HUES6 (cell line): ENCODE data around the gene SLC12A1.

Experiments used
- H3K27ac ChIP-seq: 2 replicates; pipeline ENCODE4 v1.7.0; 2013; ENCODE audit warnings: low read depth, mild to moderate bottlenecking, low read length, inconsistent platforms
- H3K27me3 ChIP-seq: 2 replicates; pipeline ENCODE4 v1.6.1; 2013; ENCODE audit warnings: low read length; ENCODE audit not compliant: control insufficient read depth, insufficient read depth
- H3K36me3 ChIP-seq: 2 replicates; pipeline ENCODE4 v1.6.1; 2013; ENCODE audit warnings: low read length; ENCODE audit not compliant: control insufficient read depth, insufficient read depth
- H3K4me1 ChIP-seq: 2 replicates; pipeline ENCODE4 v1.6.1; 2013; ENCODE audit warnings: low read length; ENCODE audit not compliant: control insufficient read depth, insufficient read depth
- H3K4me3 ChIP-seq: 2 replicates; pipeline ENCODE4 v1.5.1; 2013; ENCODE audit warnings: low read depth, low read length
- H3K9ac ChIP-seq: one replicate; pipeline ENCODE4 v1.6.1; 2013; ENCODE audit warnings: mild to moderate bottlenecking, low read length
- H3K9me3 ChIP-seq: 2 replicates; pipeline ENCODE4 v1.6.1; 2013; ENCODE audit warnings: low read depth, low read length; ENCODE audit not compliant: control insufficient read depth, insufficient read depth

SLC12A1 gene

DNA sequence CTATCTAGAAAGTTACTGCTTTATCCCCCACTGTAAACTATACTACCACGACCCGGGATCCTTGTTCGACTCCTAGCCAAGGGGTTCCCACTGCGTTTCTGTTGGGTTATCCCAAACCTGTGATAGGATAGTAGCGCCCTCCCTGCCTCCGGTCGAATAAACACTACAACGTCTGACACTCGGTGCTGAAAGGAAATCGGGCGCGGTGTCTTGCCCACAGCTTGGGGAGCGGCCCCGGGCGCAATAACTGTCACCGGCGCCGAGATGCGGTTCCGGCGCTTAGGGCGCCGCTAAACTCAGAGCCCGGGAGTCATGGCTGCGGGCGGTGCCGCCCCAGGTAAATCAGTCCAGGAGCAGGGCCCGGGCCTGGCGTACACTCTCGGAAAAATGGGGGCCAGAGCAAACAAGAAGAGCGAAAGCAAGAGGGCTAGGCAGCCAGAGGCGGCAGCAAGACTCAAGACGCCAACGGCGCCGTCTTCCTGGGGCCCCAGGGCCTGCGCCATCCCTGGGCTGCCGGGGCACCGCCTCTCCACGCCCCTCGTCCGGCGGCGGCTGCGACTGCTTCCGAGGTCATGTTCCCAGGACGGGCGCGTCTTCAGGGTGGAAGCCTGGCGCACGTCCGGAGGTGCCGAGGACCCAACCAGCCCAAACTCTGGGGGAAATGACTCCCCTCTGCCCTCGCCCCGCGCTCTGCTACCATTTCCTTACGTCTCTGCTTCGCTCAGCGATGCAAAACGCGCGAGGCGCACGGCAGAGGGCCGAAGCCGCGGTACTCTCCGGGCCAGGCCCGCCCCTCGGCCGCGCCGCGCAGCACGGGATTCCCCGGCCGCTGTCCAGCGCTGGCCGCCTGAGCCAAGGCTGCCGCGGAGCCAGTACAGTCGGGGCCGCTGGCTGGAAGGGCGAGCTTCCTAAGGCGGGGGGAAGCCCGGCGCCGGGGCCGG lies 125.0 kb downstream of the SLC12A1 start, which contains the start of gene DUT:
Gene DUT (plus strand): TSS at position 575 of the 941 bp plus-strand sequence. CDS start 87 bp downstream, at position 662.
- no peaks in the 10 kb centered on the region for H3K27me3 ChIP-seq
- H3K36me3 ChIP-seq = peaks cover 17% of the 10 kb centered on the region
- peak within 1 kb of the TSS; percentile 99 for H3K9ac ChIP-seq
- H3K4me1 ChIP-seq = peaks cover 12% of the 10 kb centered on the region
- H3K27ac ChIP-seq = peak within 1 kb of the TSS; percentile 98
- peak within 1 kb of the TSS; percentile 98 for H3K4me3 ChIP-seq
- H3K9me3 ChIP-seq = no peaks in the 10 kb centered on the region

DNA sequence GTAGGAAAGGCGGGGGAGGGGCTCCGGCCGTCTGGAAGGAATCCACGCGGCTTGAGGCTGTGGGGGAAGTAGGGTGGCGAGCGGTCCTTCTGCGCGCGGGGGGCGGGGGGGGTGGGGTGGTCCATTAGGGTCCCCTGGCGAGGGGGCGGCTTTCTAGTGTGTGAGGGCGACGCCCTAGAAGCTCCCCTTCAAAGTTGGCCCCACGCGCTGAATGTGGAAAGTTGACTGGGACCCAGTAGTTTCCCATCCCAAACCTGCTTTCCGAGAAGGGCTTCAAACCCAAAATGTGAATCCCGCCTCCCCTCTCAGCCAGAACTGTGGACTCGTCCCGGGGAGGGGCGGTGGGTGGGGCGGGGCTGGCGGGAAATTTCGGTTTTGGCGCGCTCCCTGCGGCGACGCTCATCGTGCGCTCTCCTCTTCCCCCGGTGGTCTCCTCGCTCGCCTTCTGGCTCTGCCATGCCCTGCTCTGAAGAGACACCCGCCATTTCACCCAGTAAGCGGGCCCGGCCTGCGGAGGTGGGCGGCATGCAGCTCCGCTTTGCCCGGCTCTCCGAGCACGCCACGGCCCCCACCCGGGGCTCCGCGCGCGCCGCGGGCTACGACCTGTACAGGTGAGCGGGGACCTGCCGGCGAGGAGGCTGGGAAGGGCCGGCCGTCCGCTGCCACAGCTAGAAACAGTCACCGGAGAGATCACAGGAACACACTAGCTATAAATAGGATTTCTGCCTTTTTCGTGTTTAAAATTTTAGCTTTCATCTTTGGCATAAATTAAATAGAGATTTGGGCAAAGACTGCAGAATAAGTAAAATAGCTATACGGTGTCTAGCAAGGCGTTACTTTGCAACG lies 125.9 kb downstream of the SLC12A1 start:
- Histone ChIP-seq H3K4me3 (peak overlapping the region; percentile 98), H3K9me3 (no peaks in the 10 kb centered on the region), H3K36me3 (peaks cover 26% of the 10 kb centered on the region), H3K9ac (peak overlapping the region; percentile 99), H3K27me3 (no peaks in the 10 kb centered on the region), H3K27ac (peak overlapping the region; percentile 98), H3K4me1 (peaks cover 12% of the 10 kb centered on the region)

DNA sequence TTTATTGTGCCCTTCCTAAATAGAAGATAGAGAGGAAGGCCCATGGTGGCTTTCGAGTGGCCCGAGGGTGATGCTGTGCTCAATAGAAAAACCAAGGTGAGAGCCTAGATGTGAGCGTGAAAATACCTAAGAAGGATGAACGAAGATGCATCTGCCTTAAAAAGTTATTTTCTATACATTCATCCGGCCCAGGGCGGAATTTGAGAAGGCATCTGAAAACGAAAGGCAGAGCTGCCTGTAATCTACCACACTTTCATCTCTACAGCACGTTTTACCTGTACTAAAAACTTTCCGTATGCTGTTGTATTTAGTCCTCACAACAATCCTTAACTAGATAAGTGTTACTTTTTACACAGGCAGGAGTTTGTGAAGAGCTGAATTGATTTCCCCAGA lies 126.5 kb downstream of the SLC12A1 start:
- Histone ChIP-seq H3K4me1 (peaks cover 12% of the 10 kb centered on the region), H3K27me3 (no peaks in the 10 kb centered on the region), H3K9me3 (no peaks in the 10 kb centered on the region), H3K9ac (peak overlapping the region; percentile 99), H3K27ac (peak overlapping the region; percentile 98; the same call in 1 of the 2 replicates), H3K36me3 (peaks cover 32% of the 10 kb centered on the region), H3K4me3 (peak overlapping the region; percentile 98)

DNA sequence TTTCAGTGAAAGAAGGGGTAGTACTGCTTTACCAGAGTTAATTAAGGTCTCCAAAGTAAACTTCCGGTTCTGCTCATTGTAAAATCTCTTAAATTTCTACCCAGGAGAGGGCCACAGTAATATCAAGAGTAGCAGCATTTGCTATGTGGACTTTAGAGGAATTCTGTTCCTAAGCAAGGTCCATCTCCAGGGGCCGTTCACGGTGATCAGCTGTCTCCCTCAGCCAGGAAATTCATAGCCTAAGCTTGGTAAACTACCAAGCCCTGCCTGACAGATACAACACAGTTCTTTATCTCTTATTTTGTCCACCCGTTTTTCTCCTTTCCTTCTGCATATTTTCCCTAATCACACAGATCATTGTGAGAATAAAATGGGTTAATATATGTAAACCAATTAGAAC lies 127.4 kb downstream of the SLC12A1 start:
- Histone ChIP-seq H3K4me1 (peaks cover 12% of the 10 kb centered on the region), H3K27ac (no peak overlapping the region), H3K36me3 (peaks cover 41% of the 10 kb centered on the region), H3K9ac (peak overlapping the region; percentile 99), H3K4me3 (peak overlapping the region; percentile 98), H3K9me3 (no peaks in the 10 kb centered on the region), H3K27me3 (no peaks in the 10 kb centered on the region)

DNA sequence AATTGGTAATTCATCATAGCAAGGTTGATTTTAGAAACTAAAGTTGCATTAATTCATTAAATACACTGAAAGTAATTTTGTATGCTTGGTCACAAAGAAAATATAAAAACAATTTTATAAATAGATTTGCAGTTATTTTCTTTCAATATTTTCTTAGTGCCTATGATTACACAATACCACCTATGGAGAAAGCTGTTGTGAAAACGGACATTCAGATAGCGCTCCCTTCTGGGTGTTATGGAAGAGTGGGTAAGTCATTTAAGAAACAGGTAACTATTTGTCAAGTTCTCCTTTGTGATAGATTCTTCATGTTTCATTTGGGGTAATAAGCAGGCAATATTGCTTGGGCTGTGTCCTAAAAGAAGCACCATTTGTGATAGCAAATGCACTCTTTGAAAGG lies 128.2 kb downstream of the SLC12A1 start:
- H3K9me3 ChIP-seq = no peaks in the 10 kb centered on the region
- peak overlapping the region; percentile 21; the same call in 1 of the 2 replicates for H3K4me3 ChIP-seq
- no peak overlapping the region for H3K9ac ChIP-seq
- peaks cover 12% of the 10 kb centered on the region for H3K4me1 ChIP-seq
- H3K36me3 ChIP-seq = peaks cover 48% of the 10 kb centered on the region
- no peak overlapping the region for H3K27ac ChIP-seq
- no peaks in the 10 kb centered on the region for H3K27me3 ChIP-seq

DNA sequence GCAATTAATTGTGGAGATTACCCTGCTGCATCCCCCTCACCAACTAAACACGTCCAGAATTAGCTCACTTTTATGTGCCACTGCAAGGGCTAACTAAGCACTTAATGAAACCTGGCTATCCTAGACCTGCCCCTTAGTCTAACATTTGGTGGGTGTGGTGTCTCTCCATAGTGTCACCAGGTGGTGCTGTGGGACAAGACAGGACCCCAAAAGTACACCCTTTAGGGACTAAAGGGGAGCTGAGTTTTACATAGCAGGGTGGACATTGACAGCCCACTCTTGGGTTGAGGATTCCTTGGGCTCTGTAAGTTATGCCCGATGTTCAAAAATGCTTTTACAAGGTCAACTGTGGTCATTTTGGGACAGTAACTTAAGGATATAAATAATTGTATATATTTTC lies 130.8 kb downstream of the SLC12A1 start:
- Histone ChIP-seq H3K27ac (no peak overlapping the region), H3K36me3 (peaks cover 75% of the 10 kb centered on the region), H3K27me3 (no peaks in the 10 kb centered on the region), H3K4me1 (peaks cover 8% of the 10 kb centered on the region), H3K4me3 (no peak overlapping the region), H3K9ac (no peak overlapping the region), H3K9me3 (no peaks in the 10 kb centered on the region)

DNA sequence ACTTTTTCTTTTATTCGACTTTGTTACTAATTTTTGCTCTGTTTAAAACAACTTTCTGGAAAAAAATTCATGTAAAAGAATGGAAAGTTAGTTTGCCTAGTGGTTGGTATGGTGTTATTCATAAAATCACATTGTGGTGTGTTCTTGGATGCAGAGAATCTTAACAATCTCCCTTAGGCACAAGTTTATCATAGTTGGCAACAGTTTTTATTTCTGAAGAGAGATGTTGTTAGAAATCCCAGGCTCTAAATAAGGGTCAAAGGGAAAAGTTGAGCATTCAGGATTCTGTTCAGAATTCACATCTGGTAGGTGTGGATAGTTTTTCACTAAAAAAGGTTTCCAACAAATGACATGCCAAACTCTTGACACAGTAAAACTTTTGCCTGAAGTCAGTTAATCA lies 131.5 kb downstream of the SLC12A1 start:
- no peak overlapping the region for H3K9ac ChIP-seq
- peaks cover 82% of the 10 kb centered on the region for H3K36me3 ChIP-seq
- no peak overlapping the region for H3K4me3 ChIP-seq
- no peak overlapping the region for H3K27ac ChIP-seq
- no peaks in the 10 kb centered on the region for H3K27me3 ChIP-seq
- H3K4me1 ChIP-seq = peaks cover 8% of the 10 kb centered on the region
- no peaks in the 10 kb centered on the region for H3K9me3 ChIP-seq

DNA sequence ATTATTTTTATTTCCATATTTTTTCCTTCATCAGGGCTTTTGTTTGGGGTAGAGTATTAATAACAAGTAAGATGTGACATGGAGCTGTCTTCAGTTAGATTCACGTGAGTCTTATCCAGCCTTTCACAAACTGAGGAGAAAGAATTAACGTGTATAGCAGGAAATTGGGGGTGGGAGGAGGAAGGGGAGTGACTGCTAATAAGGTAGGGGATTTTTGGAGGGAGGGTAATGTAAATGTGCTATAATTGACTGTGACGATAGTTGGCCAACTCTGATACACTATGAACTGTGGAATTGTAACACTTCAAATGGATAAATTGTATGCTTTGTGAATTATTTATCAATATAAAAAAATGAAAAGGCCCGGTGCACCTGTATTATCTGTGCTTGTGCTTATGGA lies 134.0 kb downstream of the SLC12A1 start:
- Histone ChIP-seq H3K4me3 (no peak overlapping the region), H3K36me3 (peaks cover 86% of the 10 kb centered on the region), H3K4me1 (no peaks in the 10 kb centered on the region), H3K27ac (no peak overlapping the region), H3K9ac (no peak overlapping the region), H3K9me3 (no peaks in the 10 kb centered on the region), H3K27me3 (no peaks in the 10 kb centered on the region)

DNA sequence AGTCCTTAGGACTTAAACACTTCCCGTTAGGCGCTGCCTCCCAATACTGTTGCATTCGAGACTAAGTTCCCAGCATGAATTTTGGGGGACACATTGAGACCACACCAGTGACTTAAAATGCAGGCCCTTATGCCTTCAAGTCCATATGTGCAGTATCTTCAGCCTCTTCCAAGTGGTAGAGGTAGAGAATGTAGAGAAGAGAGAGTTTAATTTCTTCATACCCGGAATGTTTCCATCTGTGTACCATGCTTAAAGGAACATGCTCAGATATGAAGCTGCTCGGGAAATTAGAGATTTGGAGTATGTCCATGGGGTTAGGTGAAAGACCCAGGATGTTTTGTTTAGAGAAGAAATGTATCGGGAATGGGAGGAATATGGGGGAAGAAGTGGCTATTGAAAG lies 137.8 kb downstream of the SLC12A1 start:
- Histone ChIP-seq H3K9me3 (no peaks in the 10 kb centered on the region), H3K4me1 (0 out of 2 replicates have a peak, but pooled peaks cover 4% of the 10 kb centered on the region), H3K27me3 (no peaks in the 10 kb centered on the region), H3K36me3 (peaks cover 50% of the 10 kb centered on the region), H3K9ac (no peak overlapping the region), H3K27ac (no peak overlapping the region), H3K4me3 (no peak overlapping the region)

DNA sequence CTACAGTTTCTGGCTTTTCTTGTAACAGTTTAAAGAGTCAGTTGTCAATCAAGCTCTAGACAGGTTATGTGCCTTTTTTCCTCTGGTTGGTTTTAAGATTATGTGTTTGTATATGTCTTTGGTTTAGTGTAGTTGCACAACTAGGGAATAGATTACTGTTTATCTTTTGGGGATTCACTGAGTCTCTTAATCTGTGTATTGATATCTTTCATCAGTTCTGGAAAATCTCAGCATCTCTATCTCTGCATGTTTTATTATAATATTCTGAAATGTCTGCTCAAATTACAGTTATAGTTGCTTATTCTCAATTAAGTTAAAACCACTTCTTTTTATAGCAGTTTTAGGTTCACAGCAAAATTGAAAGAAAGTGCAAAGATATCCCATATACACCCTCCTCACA lies 139.4 kb downstream of the SLC12A1 start:
- Histone ChIP-seq H3K36me3 (peaks cover 33% of the 10 kb centered on the region), H3K27ac (no peak overlapping the region)

More for the DNA sequence above, 139.4 kb downstream of the SLC12A1 start:
- Histone ChIP-seq H3K4me1 (0 out of 2 replicates have a peak, but pooled peaks cover 6% of the 10 kb centered on the region), H3K4me3 (no peak overlapping the region), H3K9me3 (no peaks in the 10 kb centered on the region), H3K9ac (no peak overlapping the region), H3K27me3 (no peaks in the 10 kb centered on the region)
